Measurements from ENCODE around the gene DDIT3.

The DDIT3 gene

GRCh38 chr12:57467915-57468314 lies 52.4 kb downstream of the DDIT3 start:
- no peak for DNase-seq (ENCODE audit: low read depth)

DNA sequence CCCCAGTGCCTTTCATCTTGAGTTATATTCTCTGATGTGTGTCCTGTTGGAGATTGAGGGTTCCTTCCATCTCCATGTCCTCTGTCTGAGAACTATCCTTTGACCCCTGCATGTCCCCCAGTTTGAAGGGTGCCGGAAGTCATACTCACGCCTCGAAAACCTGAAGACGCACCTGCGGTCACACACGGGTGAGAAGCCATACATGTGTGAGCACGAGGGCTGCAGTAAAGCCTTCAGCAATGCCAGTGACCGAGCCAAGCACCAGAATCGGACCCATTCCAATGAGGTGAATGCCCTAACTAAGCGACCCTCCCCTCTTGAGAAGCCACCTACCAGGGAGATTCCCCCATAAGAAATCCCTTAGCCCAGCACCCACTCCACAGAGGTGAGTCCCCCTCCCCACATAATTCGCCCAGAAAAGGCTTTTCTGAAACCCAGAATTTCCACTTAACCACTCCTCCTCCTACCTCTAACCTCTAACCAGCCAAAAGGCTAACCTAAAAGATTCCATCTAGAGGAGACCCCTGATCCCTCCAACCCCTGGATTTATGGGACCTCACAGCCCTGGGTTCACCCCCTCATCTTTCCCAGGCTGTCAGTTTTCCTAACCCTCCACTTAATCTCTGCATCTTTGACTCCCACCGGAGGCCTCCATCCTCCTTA lies 53.0 kb downstream of the DDIT3 start:
- no peak for DNase-seq (ENCODE audit: low read depth)

All from activated T-cell treated with anti-CD3 and anti-CD28 coated beads for 48 hours (primary cell).